K562 (cell line): Measurements from ENCODE around the gene TRABD2B. TPM values are rescaled to one million over a fixed set of nuclear protein-coding genes. Genes with fewer than 3 reads are reported as not detected.

ENCODE experiments used
- MGA ChIP-seq: fragments of 450-650 bp; IDR thresholded peaks from 2 replicates; pipeline ENCODE4 v1.6.1; 2016; ENCODE audit warnings: mild to moderate bottlenecking, moderate library complexity
- ZBTB40 ChIP-seq, 2 experiments: fragments of 450-650 bp in 1 of 2; sonication (generic) in 1 of 2; formaldehyde crosslinking in 1 of 2; IDR thresholded peaks; 2 replicates each; pipeline versions ENCODE4 v1.7.1 to v1.9.0; 2016 to 2022; ENCODE audit warnings: inconsistent platforms in 1 of 2, mild to moderate bottlenecking in 1 of 2, missing genetic modification reagents in 1 of 2
- ZBTB7A ChIP-seq: IDR thresholded peaks from 2 replicates; pipeline ENCODE4 v1.6.1; 2011; ENCODE audit warnings: low read depth, mild to moderate bottlenecking, low read length, moderate library complexity, borderline replicate concordance; ENCODE audit not compliant: control insufficient read depth
- ZNF263 ChIP-seq: sonication (generic); formaldehyde crosslinking; IDR thresholded peaks from 2 replicates; pipeline ENCODE4 v1.8.0; 2022; ENCODE audit warnings: mild to moderate bottlenecking, missing genetic modification reagents, borderline replicate concordance
- polyA plus RNA-seq, 8 experiments: library from polyadenylated mRNA; depleted of rRNA in 4 of 8; stranded (reverse) in 5 of 8; unstranded in 3 of 8; fragments of >200 nt; fragmentation: Nextera tagmentation in 2 of 8; fragmentation: Illumina TruSeq in 1 of 8; extraction: Ambion mirVana in 2 of 8; extraction: Trizol in 1 of 8; gene quantifications; 2 replicates each; pipeline versions ENCODE4 v1.2.1 to v1.2.3, GENCODE V29; 2011 to 2014; ENCODE audit warnings: inconsistent platforms in 1 of 8, missing spikeins in 1 of 8
- total RNA-seq, 7 experiments: library from RNA; depleted of rRNA in 6 of 7; stranded (reverse); fragments of >200 nt in 6 of 7; fragmentation: Illumina TruSeq in 2 of 7; extraction: Trizol in 2 of 7; gene quantifications; 2 replicates each; pipeline versions ENCODE4 v1.2.1 to v1.2.3, GENCODE V29; 2011 to 2021; ENCODE audit warnings: low replicate concordance in 1 of 7

The TRABD2B gene
- total and polyA plus RNA-seq, 9 of the 15 experiments (the other 6 are each of a cell fraction or from before 2014, with no cell fraction given) = not detected

GRCh38 chr1:47997289-47998200, at the start of gene TRABD2B (continued):
- no peak for TF ChIP-seq ZBTB40 (IDR thresholded peaks at IDR 0.05)
- no peak for TF ChIP-seq ZBTB40 (CRISPR knock-in tag; IDR thresholded peaks at IDR 0.05)
- TF ChIP-seq ZNF263 (CRISPR knock-in tag) = peak; percentile 94
- TF ChIP-seq ZBTB7A = 0 out of 2 replicates have a peak, but pooled peaks have one; percentile 22
- TF ChIP-seq MGA = no peak
